B cell (primary cell): ENCODE data around the gene ATXN1.

Experiments used
- EZH2 ChIP-seq: IDR thresholded peaks from 2 replicates; pipeline ENCODE4 v1.6.1; 2012; ENCODE audit warnings: borderline replicate concordance, low read depth, mild to moderate bottlenecking, moderate library complexity, low read length; ENCODE audit not compliant: insufficient read depth, poor library complexity, severe bottlenecking
- TF ChIP-seq, protein P1 (sequence below): fragments of 200-600 bp; IDR thresholded peaks from one replicate; pipeline ENCODE4 v1.8.0; 2022; ENCODE audit warnings: antibody characterized with exemption, mild to moderate bottlenecking

DNA sequence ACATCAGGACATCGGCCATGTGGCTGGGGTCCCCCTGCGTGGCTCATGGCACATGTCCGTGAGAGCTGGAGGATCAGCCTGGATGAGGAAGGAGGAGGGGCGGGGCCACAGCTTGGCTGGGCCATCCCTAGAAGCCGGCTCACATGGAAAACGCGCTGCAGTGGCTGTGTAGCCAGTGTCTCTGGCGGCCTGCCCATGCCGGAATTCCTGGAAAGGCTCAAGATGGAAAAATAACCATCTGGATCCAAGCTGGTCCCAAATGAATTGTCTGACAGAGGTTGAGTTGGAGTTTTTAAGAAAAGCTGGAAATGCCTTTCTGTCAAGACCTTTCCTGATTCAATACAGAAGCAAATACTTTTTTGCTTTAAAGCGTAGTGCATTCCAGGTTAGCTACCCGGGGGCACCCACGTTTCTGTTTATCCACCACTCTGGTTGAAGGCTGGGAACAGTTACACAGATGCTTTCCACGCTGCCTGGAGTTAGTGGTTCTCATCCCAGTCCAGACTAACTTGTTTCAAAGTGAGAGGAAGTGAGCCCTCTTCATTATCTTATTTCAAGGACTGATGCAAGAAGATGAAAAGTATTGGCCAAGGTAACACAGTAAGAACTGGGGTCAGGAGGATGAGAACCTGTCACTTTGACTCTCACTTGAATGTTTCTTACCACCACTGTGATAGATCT is 423.8 kb downstream of the ATXN1 start:
- TF ChIP-seq, protein P1, sequence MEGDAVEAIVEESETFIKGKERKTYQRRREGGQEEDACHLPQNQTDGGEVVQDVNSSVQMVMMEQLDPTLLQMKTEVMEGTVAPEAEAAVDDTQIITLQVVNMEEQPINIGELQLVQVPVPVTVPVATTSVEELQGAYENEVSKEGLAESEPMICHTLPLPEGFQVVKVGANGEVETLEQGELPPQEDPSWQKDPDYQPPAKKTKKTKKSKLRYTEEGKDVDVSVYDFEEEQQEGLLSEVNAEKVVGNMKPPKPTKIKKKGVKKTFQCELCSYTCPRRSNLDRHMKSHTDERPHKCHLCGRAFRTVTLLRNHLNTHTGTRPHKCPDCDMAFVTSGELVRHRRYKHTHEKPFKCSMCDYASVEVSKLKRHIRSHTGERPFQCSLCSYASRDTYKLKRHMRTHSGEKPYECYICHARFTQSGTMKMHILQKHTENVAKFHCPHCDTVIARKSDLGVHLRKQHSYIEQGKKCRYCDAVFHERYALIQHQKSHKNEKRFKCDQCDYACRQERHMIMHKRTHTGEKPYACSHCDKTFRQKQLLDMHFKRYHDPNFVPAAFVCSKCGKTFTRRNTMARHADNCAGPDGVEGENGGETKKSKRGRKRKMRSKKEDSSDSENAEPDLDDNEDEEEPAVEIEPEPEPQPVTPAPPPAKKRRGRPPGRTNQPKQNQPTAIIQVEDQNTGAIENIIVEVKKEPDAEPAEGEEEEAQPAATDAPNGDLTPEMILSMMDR, result no peak
- no peak for TF ChIP-seq EZH2
